ENCODE data around the gene MMP14.

The MMP14 gene

GRCh38 chr14:22884738-22885523 lies 48.5 kb downstream of the MMP14 start:
- DNase-seq: no peak

GRCh38 chr14:22885975-22886374 lies 49.6 kb downstream of the MMP14 start:
- DNase-seq: no peak

GRCh38 chr14:22886500-22887259 lies 50.3 kb downstream of the MMP14 start:
- peak; percentile 82 for DNase-seq

- peak; percentile 77 for DNase-seq
These were observed 51.0 kb downstream of the MMP14 start for GRCh38 chr14:22887260-22887989.

- no peak for DNase-seq
These were observed 51.6 kb downstream of the MMP14 start for GRCh38 chr14:22887990-22888378.

- no peak for DNase-seq
These were observed 52.3 kb downstream of the MMP14 start for GRCh38 chr14:22888662-22889061.

- no peak for DNase-seq
These were observed 54.0 kb downstream of the MMP14 start for GRCh38 chr14:22890416-22890815.

GRCh38 chr14:22892488-22892887 lies 56.1 kb downstream of the MMP14 start:
- DNase-seq: no peak

GRCh38 chr14:22893706-22894105 lies 57.3 kb downstream of the MMP14 start:
- DNase-seq: no peak

- DNase-seq: no peak
These were observed 59.0 kb downstream of the MMP14 start for GRCh38 chr14:22895402-22895801.

GRCh38 chr14:22896356-22896755 lies 60.0 kb downstream of the MMP14 start:
- no peak for DNase-seq

- no peak for DNase-seq
These were observed 60.4 kb downstream of the MMP14 start for GRCh38 chr14:22896760-22897159.

GRCh38 chr14:22897357-22897756 lies 61.0 kb downstream of the MMP14 start:
- peak; percentile 94 for DNase-seq

All from hematopoietic multipotent progenitor cell treated with erythropoietin and hydrocortisone succinate and interleukin-3 and kit ligand, for 4 days (in vitro differentiated cells).